CD4-positive, alpha-beta T cell treated with Interleukin-6 for 4 hours (primary cell): Measurements from ENCODE around the gene CMSS1.
"Not testable (repeated sequence)": the region's sequence is repeated elsewhere in the genome, so short reads cannot be mapped to it uniquely, and the experiment has no call there.

Experiments
- DNase-seq: peaks from one replicate; pipeline ENCODE4 v3.0.0-alpha.2; 2020; ENCODE audit warnings: mixed read lengths

CMSS1 gene

DNA sequence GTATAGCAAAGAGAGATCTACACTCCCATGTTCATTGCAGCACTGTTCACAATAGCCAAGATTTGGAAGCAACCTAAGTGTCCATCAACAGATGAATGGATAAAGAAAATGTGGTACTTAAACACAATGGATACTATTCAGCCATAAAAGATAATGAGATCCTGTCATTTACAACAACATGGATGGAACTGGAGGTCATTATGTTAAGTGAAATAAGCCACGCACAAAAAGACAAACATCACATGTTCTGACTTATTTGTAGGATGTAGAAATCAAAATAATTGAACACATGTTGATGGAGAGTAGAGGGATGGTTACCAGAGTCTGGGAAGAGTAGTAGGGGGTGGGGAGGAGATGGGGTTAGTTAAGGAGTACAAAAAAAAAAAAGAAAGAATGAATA lies 278.6 kb downstream of the CMSS1 start:
- DNase-seq, result not testable (repeated sequence)

DNA sequence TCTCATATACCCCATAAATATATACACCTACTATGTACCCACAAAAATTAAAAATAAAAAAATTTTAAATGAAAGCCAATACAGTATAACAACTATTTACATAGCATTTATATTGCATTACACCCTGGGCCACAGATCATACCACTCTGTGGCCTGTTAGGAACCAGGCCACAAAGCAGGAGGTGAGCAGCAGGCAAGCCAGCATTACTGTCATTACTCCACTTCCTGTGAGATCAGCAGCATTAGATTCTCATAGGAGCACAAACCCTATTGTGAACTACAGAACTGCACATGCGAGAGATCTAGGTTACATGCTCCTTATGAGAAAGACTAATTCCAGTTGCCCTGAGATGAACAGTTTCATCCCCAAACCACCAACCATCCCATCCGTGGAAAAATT lies 279.2 kb downstream of the CMSS1 start:
- DNase-seq, result no peak

DNA sequence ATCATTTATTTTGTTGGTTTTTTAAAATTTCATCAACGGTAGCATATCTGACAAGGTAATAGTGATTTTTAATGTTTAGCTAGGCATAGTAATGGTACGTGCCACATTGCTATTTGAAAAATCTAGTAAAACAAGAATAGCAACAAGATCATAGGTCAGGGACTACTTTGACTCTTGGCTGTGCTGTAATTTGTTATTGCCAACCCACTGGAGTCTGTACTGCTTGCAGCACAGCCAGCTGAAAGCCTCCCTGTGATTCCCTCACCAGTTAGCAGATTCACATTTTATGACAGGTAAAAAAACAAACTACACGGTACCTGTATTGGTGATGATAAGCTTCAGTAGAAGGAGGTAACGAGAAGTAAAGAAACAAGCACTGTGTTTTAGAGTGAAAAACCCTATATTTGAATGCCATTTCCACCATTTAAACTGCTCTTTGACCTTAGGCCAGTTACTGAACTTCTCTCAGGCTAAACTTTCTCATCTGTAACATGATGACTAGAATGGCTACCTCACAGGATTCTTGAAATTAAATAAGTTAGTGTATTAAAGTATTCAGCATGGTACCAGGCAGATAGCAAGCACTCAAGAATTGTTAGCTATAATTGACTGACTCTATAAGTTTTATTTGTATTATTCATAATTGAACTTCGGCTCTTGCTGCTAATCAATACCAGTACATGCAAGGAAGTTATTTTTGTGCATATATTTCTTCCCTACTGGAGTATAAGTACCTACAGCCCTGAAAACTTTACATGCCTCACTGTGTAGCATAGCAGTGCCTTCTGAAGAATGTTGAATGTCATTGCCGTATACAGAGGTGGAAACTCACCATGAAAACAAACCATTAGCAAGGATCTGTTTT lies 280.5 kb downstream of the CMSS1 start:
- no peak for DNase-seq

DNA sequence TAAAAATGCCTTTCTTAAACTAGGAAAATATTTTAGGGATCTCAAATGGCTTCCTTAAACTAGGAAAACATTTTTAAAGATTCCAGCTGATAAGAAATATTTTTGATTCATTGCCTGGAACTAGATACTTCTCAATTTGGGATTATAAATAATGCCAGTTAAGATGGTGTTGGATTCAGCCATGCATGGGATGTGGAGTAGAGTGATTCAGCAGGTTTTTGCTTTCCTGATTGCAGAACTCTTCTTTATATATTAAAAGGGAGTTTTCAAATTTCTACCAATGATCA lies 281.1 kb downstream of the CMSS1 start:
- DNase-seq, result no peak

DNA sequence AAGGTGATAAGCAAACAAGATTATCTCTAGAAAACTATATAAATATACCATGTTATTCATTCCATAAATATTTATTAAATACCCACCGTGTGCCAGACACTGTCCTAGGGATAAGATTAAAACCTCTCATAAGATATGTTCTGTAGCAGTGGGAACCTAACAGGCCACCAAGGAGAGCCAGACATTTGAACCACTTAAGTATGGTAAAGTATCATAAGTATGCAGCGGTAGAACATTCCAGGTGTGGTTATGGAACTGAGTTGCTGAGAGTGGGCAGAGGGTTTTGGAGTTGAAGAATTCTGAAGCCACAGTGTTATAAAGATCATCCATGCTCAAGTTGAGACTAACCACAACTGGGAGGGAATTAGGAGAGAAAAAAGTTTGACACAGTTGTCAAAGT lies 282.0 kb downstream of the CMSS1 start:
- DNase-seq, result no peak

DNA sequence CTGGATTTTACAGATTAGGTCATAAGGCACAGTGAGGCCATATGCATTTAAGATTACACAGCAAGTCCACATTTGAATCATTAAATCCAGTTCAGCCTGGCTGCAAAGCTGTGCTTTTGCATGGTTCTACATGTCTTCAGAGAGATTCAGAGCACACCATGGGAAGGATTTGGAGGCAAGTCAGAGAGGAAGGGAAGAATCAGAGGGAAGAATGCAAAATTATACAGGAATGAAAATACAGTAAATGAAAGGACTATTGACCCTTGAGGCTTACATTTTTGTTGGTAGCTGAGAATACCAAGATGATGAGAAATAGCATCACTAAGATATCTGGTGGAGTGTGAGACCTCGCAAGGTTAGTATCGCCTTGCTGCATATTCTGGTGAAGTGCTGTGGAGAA lies 282.8 kb downstream of the CMSS1 start:
- no peak for DNase-seq

DNA sequence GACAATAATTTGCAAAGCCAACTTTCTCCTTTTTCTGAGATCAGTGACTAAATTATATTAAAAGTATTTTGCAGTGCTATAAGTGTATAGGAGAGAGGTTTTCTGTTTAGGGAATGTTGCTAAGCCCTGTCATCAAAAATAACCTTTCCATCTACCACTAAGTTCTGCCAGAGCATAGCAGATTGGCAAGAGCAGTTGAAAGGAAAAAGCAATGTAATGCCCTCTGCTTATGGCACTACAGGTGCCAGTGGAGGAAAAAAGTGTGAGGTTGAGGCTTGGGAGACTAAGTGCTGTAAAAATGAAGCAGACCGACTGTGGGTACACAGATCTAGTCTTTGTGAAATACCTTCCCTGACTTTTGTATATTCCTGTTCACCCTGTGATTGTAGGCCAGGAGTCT lies 285.1 kb downstream of the CMSS1 start:
- DNase-seq, result no peak

DNA sequence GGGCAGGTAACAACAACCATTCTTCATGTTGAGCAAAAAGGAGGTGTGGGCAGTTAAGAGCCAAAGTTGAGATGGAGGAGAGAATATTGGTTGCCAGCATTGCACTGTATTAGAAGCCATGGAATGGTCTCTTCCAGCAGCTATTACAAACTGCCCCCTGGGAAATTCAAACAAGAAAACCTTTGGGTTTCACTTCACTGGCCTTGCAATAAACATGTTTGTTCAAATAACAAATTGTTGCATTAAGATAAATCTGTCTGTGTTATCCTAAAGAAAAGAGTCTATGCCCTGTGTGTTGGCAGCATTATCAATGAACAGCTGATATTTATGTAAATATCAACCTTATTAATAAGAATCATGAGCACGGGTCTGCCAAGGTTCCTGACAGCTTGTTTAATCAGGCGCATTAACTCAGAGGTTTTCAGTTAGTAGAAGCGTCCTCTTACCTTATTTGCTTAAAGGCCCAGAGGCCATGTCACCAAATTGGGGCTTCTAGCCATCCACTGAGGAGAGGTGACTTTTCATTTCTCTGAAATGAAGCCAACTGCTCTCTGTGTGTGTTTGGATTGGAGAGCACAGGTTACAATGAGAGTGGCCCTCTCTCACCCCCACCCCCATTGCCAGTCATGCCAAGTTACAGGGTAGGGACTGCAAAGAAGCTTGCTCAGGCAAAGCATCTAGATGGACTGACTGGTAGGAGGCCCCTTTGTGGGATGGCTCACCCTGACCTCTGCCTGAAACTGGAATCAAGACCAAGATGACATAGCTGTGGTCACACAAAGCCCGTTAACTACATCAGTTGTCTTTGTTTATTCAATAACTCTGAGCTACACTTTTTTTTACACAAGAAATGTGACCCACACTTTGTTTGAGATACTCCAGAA lies 286.1 kb downstream of the CMSS1 start:
- DNase-seq, result no peak

DNA sequence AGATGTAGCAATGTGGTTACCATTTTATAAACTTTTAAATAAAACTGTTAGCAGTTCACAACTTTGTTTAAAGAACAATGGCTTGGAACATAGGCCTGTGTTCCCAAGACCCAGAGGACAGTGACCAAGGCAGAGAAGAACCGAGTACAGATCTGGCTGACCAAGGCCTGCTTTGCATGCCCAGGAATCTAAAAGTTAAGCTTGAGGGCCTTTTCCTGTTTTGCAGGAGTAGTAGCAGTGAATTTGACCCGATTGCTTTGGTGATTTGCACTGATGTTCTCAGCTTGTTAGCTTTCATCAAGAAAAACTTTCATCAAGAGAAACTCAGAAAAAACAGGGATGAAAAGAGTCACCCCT lies 286.8 kb downstream of the CMSS1 start:
- no peak for DNase-seq

DNA sequence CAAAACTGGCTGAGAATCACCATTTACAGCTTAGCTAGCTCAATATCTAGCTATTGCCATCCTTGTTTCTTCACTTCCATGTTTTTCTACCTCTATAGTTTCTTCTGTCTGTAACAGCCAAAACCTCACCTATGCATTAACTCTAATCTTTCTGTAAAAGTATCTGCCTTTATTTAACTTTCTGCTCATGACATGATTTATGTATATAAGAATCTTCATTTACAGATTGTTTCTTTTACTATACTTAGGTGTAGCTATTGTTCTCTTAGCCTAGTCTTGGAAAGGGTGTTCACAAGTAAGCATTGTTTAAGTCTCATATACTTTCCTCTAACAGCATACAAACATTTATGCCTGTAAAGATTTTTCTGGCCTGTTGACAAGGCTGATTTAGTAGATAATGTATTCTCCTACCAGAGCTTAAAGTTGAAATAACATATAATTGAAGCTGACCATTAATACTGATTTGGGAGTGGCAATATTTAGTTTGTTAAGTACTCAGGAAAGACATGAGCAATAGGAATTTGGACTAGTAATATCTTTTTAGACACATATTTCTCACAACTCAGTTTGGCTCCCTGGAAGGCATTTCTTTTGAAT lies 287.3 kb downstream of the CMSS1 start:
- DNase-seq, result no peak

DNA sequence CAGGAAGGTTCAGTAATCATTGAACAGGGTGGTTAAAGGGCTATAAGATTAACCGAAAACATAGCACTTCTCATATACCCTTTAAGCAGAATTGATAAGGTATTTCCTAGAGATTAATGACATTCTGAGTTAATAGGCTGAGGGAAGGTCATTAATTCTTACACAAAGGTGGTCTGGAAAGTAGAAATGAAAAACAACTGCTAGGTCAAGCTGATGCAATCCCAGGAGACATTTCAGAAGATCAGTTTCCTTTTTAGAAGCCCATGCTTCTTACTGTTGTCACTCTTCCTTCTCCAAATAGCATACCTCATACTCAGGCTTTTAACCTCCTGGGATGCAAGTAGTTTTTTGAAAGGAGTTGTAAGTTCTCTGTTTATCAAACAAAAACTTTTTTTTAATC lies 287.8 kb downstream of the CMSS1 start:
- no peak for DNase-seq

DNA sequence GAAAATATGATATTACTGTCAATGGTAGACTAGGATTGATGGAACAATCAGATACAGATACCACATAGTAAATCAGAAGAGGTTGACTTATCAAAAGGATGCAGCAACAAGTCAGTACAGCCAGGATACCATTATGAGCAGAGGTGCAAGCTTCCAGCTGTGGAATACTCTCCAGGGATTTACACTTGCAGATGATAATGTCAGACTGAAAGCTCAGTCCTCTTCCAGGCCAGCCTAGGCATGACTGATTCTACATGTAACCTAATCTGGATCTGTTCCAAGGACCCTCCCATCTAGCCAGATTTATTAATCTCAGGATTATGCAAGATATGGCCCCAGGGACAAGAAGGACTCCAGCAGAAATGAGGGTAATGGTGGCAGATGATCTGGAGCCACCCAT lies 288.4 kb downstream of the CMSS1 start:
- DNase-seq, result no peak

DNA sequence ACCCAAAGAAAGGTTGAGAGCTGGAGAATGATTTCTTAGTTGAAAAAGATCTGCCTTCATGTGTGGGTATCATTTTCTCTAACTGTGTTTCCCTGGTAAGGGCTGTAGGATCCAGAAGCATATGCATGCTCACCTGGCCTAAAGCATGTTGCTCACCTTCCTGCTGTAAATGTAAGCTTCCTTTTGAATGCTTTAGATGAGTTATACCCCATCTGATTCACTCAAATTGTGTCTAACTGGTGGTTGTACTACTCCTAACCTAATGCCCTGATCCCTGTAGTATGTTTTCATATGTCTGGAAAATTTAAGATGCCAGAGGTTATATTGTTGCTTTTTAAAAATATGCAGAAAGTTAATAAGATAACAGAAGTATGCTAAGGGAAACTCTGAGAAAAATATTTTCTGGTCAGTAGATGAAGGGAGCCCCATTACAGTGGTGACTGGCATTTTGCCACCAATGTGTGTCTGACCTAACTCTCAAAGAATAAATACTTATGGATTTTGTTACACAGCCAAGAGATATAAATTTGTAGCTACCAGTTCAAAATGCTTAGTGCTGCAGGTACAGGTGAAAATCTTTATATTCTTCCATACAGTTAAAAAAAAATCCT lies 289.0 kb downstream of the CMSS1 start:
- no peak for DNase-seq

DNA sequence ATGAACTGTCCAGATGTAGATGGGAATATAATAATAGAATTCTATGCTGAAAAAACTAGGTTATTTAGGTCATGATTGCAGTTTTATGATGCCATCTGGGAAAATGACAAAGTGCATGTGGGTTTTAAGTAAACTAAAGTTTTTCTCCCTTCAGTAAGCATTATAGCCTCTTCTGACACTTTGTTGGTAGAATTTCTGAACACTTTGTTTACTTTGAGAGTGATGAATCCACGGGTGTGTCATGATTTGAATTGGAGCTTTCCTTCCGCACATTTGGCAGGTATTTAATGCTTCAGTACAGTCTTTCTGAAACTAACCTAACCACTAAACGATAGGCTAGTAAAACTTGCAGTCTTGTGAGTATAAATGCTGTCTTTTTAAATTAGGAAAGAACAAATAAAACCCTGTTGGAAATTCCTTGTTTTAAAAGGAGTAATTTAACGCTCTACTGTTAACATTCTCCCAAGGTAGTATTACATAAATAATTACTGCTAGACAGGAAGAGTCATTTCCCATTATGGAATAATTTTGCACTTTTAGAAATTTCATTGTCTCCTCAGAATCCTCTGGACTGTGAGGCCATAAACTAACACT lies 289.7 kb downstream of the CMSS1 start:
- DNase-seq, result no peak

DNA sequence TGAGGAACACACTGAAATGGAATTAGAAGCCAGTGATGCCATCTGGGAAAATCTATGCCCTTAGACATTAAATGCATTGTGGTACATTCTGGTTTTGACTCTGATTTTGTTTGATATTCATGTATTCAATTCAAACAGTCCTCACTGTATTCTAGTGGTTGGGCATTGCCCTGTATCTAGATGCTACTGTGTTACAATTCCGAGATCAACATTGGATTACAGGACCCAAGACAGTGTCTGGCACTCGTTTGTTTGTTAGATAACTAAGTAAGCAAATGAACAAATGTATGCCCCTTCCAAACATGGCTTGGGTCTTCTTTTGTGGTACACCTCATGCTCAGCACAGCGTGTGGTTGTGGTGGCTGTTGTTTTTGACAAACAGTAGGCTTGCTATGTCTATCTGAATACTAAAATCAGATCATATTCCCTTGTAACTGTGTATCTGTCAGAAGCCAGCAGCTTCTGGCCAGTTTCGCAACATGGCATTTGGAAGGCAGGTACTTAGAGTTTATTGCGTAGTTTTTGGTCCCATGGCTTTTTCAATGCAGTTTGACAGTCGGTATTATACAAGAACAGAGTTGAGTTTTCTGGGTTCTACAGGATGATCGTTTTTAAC lies 290.9 kb downstream of the CMSS1 start:
- no peak for DNase-seq

DNA sequence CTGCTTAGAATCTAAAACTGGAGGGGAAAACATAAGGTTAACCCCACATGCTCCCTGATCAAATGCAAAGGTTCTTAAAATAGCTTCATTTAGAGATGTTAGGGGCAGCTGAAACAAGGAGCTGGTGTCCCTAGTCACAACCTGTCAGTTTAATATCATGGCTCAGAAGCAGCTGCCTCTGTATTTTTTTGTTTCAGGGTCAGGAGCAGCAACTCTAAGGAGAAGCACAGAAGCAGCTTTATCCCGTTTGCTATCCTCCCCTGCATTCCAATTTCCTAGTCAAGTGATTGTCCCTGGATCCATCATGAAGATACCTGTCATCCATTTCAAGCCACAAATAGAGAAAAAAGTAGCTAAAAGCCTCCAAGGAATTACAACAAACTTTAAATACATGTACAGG lies 292.5 kb downstream of the CMSS1 start:
- DNase-seq, result no peak

DNA sequence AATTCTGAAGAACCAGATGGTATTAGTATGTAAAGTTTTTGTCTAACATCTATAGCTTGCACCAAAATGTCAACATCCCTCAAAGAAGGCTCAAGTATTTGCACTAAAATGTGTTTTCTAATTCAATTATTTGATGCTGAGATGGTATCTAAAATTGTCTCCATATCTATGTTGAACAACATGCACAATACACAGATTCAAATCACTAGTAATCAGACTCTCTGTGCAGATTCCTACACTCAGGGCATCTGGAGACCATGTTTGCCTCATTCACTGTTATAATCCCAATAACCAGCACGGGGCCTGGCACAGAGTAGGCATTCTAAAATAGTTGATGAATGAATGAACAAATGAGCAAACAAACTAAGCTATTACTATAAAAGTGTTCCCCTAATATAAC lies 294.1 kb downstream of the CMSS1 start:
- DNase-seq, result no peak

DNA sequence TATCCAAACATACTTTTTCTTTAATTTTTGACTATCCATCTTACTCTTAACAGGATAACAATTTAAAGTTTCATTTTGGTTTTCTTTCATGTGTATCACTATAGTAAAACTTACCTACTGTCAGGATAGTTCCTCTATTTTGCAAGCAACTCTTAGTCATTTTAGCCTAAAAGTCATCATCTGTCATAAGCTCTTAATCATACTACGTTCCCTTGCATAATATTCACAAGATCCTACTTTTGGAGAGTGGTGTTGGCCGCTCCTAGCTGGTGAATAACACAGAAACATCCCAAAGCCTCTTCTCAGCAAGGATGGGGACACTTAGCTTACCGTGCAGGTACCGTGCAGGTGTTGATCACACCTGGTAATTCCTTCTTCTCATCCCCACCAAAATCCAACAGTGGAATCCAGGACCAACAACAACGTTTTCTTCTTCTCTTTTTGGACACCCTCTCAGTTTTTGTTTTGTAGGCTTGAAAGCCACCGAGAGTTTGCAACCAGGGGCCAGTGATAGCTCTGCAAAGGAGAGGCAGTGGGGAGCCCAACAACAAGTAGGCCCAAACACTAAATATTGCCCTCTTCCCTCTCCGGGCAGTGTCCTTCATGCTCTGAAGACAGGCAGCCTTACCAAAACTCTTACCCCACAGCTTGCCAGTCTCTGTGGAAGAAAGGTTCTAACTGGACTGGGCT lies 296.2 kb downstream of the CMSS1 start:
- DNase-seq, result no peak

DNA sequence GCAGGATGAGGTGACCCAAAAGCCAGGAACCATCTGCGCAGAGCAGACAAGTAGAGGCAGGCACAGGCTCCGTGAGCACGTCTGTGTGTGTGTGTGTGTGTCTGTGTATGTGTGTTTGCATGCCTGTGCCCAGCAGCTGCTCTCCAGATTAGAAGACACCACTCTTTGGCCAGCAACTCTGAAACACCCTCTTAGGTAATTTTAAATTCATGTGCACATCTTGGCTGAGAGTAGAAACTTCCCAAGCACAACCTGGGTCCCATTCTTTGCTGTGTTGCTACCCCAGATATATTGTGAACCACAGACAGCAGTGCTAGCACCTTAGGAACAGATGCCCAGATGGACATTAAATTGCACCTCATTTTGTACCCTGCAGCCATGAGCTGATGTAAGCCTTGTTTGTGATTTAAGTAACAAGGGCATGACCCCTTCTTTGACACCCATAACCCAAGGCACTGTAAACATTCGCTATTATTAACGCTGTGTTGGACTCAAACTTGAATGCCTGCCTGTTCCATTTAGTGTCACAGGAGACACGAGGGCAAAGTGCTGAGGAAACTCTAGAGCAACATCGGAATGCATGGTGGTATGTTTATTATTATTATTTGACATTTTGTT lies 296.9 kb downstream of the CMSS1 start, which contains the start of gene FILIP1L:
TSS of gene FILIP1L (minus strand) at position 89 of the 618 bp plus-strand sequence.
- no peak for DNase-seq

DNA sequence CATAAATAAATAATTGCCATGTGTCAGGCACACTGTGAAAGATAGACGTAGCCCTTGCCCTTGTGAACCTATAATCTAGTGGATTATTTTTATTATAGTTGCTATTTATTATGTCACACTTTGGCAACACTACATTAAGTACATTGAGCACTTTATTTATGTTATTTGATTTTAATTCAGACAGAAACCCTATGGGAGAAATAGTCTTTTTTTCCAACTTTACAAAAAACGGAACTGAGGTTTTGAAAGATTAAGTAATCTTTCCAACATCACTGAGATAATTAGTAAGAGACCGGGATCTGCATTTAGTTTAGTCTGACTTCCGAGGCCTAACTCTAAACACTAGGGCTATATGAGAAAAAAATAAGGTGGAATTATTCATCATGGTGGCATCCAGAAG lies 299.4 kb downstream of the CMSS1 start:
- DNase-seq, result no peak

DNA sequence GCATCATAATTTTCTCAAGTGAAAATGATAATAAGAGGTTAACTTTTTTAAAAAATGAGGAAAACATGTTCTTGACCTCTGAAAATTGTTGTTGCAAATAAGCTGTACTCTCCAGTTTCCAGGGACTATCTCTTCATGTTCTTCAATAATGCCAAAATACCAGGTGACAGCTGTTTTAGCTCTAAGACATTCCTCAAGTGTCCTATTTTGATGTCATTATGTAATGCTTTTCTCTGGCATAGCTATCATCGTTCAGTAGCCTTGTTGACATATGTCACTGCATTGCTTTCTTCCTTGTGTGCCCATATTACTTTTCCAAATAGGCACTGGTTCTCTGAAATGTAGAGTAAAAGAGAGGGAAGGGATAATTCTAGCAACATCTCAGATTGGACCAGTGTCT lies 302.4 kb downstream of the CMSS1 start:
- no peak for DNase-seq

DNA sequence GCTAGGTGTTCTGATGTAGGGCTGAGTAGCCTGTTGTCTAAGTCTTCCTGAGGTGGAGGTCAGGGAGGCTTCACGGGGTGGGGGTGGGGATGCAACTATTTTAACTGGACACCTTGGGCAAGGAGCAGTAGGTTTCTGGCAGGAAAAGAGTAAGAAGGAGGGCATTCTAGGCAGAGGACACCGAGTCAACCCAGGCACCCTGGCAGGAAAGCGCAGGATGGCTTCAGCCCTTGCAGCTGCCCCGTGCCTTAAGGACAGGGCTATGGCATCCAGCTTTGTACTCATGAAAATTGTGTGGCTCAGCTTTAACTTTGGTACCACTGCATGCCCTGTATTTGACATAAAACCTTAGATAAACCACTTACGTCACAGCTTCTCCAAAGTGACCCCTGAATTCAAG lies 303.0 kb downstream of the CMSS1 start:
- no peak for DNase-seq
